GM19023 (cell line): ENCODE data around the gene TMEM138.

ENCODE experiments used
- ATAC-seq: cut with Tn5 transposase; IDR thresholded peaks from one replicate; pipeline ENCODE4 v1.9.1; 2021; ENCODE audit warnings: mild to moderate bottlenecking, moderate library complexity; ENCODE audit not compliant: unreplicated experiment

Gene TMEM138

GRCh38 chr11:61361741-61362541 is at the start of gene TMEM138, which contains the start of gene CYB561A3:
TMEM138 (plus strand) TSS chr11:61362374; CDS start chr11:61364391, 2,017 bp downstream.
CYB561A3 (minus strand) TSS chr11:61361882; CDS start chr11:61356713, 5,169 bp downstream.
- peak; percentile 87 for ATAC-seq

DNA sequence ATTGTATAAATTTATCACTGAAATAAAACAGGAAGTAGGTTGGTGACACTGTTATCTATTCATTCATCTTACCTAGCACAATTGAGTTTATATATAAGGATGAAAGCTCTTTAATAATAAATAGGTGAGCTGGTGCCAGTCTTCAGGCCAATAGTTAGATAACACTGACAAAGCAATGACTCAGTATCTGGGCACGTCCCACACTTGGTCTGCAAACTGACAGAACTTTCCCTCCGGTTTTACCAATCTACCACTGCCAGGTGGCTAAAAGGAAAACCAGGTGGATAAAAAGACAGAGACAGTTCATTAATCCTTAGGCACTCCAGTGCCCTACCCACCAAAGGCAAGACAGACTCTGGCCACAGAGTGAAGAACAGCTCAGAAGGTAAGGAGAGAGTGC is 46.9 kb upstream of the TMEM138 start:
- no peak for ATAC-seq

DNA sequence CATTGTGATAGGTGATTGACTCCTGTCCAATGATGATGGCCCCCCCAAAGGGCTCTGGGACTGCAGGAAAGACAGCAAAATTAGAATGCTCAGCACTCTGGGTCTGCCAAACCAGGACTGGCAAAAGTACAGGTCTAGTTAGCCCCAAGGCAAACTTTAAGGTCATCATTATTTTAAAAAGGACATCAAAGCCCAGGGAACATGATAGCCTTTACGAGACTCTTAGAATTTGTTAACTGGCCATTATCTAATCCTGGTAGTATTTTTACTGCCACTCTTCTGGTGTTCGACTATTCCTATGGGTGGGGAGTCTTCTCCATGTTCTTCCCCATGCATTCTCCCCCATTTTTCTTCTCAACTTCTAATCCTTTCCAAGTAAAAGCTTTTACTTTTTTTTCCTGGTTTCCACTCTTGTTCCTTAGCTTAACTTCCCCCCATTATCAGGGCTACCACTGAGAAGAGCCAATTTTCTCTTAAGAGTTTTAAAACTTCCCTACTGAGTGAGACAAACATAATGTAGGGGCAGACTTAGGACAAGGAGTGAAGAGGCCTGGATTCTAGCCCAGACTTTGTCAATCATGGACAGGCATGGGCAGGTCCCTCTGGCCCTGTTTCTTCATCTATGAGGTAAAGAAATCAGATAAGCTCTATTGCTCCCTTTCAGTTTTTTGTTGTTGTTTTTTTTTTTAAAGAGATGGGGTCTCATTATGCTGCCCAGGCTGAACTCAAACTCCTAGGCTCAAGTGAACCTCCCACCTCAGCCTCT is 36.3 kb upstream of the TMEM138 start:
- ATAC-seq = no peak

DNA sequence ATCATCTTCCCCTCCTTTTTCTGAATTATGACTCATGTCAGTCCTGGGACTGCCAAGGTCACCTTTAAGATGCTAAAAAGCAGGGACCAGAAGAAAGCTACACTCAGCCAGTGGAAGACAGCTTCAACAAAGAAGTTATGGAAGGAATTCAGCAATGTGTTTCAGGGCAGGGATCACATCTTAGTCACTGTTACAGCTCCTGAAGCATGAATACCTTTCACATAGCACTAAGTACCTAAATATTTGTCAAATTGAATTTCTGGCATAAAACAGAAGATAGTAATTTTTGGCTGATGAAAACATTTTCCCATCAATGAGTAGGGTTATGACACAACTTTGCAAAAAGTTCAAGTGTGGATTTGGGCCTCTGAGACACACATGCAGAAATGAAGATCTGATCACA is 34.5 kb upstream of the TMEM138 start:
- ATAC-seq = no peak

DNA sequence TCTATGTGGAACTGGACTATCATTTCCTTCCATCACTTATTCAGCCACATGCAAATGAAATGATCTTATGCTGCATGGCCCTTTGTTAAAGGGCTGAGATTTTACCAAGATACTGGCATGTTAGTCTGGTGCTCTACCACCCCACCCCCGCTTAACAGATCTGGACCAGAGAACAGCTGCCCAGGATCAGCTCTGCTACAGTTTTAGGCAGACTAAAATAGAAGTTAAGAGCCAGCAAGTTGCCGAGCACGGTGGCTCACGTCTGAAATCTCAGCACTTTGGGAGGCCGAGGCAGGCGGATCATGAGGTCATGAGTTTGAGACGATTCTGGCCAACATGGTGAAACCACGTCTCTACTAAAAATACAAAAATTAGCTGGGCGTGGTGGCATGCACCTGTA is 33.8 kb upstream of the TMEM138 start:
- no peak for ATAC-seq

DNA sequence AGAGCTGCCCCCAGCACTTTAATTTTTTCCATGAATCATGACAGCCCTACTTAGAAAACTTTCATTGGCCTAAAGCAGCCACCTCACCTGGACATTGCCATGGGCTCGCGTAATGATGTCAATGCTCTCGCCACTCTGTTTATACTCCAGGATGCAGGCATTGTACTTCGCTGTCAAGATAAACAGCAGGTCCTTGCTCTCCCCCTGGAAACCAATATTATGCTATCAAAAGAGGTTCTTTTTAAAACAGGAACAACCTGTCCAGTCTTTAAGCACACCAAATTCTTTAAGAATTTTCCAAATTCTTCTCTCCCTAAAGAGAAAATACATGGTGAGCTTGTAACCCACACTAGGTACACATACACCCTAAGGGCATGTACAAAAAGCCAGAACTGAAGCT is 32.3 kb upstream of the TMEM138 start:
- ATAC-seq = no peak

DNA sequence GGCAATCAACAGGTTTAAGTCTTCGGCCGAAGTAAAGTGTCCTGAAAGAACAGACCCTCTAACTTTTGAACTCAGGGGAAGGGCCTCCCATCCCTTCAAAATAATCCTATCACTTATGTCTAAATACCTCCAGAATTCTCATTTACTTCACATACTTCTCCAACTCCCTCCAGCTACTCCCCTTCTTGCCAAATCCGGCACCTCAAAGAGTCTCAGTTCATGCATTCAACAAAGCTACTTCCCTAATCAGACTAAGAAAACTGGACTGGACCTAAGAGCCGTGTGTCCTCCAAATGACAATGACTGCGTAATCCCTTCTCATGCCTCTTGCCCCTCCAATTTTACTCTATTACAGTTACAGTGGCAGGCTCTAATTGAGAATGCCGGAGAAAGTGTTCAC is 30.5 kb upstream of the TMEM138 start:
- ATAC-seq = no peak

- ATAC-seq = no peak
These were observed 29.8 kb upstream of the TMEM138 start for GRCh38 chr11:61332281-61332796.

- ATAC-seq = peak; percentile 85
These were observed 29.2 kb upstream of the TMEM138 start, which contains the start of the genes DDB1 and TKFC for GRCh38 chr11:61332797-61333549. DDB1 (minus strand) TSS chr11:61333105; CDS start chr11:61332968, 137 bp downstream. TKFC (plus strand) TSS chr11:61333228; CDS start chr11:61334729, 1,501 bp downstream.

DNA sequence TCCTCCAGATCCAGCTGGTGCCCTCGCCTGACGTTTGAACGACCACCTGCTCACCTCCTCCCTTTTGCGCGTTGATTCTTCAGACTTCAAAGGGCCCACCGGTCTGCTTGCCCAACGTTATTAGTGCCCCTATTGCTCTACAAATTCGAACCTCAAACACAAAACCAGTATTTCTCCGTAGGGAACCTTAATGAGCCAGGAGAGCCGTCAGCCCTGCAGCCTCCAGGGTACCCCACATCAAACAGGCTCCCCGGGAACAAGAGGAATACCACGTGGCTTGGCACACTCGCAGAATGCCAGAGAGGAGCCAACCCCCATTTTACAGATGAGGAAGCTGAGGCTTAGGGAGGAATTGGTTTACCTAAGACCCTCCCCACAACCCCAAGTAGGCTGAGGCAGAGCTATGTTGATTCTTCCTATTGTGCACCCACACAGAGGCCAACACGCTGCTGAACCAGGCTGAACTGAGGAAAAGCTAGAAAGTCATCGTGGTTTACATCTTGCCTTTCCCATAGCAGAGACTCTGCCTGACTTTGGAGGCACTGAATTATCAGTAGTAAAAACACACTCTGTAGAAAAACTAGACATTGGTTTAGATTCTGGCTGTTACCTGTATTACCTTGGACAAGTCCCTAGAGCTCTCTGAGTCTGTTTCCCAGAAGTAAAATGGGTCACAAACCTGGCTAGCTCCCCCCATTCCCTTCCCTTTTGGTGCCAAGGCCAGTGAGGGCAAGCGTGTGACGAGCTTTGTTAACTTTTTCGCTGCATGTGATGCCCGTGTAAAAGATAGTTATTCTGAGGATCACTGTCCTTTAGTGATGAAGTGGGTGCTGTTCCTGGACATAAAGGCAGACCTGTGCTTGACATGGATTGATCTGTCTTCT is 28.4 kb upstream of the TMEM138 start:
- peak; percentile 9 for ATAC-seq

GRCh38 chr11:61334434-61335354 is 27.5 kb upstream of the TMEM138 start:
- ATAC-seq = no peak

GRCh38 chr11:61335355-61335710 is 26.8 kb upstream of the TMEM138 start:
- ATAC-seq = no peak

DNA sequence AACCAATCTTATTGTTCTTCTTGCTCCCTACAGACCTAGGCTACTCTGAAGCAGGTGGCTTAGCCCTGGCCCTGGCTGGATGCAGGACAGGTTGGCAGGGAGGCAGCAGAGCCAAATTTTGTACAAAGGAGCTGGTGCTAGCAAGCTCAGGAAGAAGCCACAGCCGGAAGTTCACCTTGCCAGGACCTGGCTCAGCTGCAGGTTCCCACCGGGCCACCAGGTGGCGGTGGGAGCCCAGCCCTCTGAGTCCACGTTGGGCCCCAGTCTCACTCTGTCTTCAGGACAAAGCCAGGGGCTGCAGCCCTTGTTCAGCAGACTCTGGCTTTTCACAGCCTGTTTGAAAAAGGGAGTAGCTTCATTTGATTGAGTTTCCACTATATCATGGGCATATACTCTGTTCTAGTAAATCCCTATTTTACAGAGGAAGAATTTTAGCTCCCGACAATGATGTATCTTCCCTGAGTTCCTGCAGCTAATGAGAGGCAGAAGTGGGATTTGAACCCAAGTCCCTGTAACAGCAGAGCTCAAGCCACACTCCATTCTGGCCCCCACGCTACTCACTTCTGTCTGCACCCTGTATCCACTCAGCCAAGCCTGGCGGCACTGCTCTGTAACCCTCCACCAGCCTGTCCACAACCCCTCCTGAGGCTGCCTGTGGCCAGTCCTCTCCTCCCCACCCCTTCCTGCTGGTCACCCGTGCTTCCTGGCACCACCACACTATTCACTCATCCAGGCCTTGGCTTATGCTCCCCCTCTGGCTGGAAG is 25.8 kb upstream of the TMEM138 start:
- ATAC-seq = peak; percentile 58

- no peak for ATAC-seq
These were observed 24.3 kb upstream of the TMEM138 start for GRCh38 chr11:61337706-61338470.

DNA sequence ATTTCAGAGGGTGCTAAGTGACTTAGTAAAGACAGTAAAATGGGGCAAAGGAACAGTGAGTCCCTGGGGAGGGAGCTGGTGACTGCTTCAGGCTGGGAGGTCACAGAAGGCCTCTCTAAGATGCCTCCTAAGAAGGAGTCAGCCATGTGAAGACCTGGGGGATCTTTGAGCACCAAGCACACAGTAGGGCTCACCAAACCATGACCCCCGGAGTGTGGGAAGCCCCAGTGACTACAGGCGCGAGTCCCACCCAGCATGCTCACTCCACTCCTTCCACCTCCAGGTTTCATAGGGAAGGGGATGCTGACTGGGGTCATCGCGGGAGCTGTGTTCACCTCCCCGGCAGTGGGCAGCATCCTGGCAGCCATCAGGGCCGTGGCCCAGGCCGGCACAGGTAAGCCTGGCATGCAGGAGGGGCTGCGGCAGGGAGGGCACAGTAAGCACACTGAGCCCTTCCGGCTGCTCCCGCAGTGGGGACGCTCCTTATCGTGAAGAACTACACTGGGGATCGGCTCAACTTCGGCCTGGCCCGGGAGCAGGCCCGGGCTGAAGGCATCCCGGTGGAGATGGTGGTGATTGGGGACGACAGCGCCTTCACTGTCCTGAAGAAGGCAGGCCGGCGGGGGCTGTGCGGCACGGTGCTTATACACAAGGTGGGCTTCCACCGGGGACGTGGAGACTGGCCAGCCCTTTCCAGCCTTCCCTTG is 23.2 kb upstream of the TMEM138 start:
- no peak for ATAC-seq

DNA sequence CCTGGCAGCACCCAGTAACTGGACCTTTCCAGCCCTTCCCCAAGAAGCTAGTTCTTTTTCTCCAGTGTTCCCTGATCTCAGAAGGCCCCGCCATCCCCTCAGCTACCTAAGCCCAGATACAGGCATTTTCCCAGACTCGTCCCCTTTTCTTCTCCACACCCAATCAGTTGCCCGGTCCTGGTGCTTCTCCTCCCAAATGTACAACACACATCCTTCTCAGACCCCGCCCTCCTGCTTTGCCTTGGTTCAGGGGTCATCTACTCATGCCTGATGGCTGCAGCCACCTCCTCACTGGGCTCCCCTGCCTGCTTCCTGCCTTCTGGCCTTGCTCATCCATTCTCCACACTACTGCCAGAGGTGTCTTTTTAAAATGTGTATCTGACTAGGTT is 22.7 kb upstream of the TMEM138 start:
- no peak for ATAC-seq

DNA sequence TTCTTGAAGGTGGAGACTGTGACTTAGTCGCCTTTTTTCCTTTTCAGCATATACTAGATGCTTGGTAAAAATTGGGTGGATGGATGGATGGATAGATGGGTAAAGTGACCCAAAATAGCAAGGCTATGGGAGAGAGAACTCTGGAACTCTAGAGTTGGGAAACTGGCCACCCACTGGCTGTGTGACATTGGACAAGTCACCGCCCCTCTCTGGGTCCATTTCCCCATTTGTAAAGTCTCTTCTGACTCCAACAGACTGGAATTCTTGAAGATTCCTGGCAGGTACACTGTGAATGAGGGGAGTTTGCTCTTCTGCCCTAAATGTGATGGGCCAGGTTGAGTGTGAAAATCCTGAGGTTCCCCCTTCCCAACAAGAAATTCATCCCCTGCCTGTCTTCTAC is 21.2 kb upstream of the TMEM138 start:
- ATAC-seq = no peak
